Spinal cord (tissue), 10 donors: ENCODE results near the gene ZRANB1. TPM values are rescaled to one million over a fixed set of nuclear protein-coding genes. Genes with fewer than 3 reads are reported as not detected.

ENCODE experiments used
- DNase-seq, 6 donors: peaks; one replicate each; pipeline versions ENCODE4 v3.0.0 to v3.0.0-alpha.2; 2013 to 2015; ENCODE audit warnings: low spot score in 6 of 6, low read depth in 4 of 6
- H3K27ac ChIP-seq: one replicate; pipeline ENCODE4 v1.5.1; 2013; ENCODE audit warnings: low read depth, low read length, control low read depth
- H3K27me3 ChIP-seq: one replicate; pipeline ENCODE4 v1.6.1; 2013; ENCODE audit warnings: low read length; ENCODE audit not compliant: control insufficient read depth, insufficient read depth
- H3K36me3 ChIP-seq: one replicate; pipeline ENCODE4 v1.6.1; 2013; ENCODE audit warnings: low read length; ENCODE audit not compliant: control insufficient read depth, insufficient read depth
- H3K4me1 ChIP-seq: one replicate; pipeline ENCODE4 v1.6.1; 2013; ENCODE audit warnings: low read length; ENCODE audit not compliant: control insufficient read depth, insufficient read depth
- H3K4me3 ChIP-seq: one replicate; pipeline ENCODE4 v1.5.1; 2013; ENCODE audit warnings: low read depth, low read length, control low read depth
- H3K9me3 ChIP-seq: one replicate; pipeline ENCODE4 v1.6.1; 2013; ENCODE audit warnings: low read length; ENCODE audit not compliant: control insufficient read depth, insufficient read depth
- WGBS: methylation state at CpG from one replicate; pipeline ENCODE4 v1.1.5; 2013; ENCODE audit warnings: missing lambda C conversion rate; ENCODE audit not compliant: insufficient coverage; 5-methylcytosine and 5-hydroxymethylcytosine counted together
- polyA plus RNA-seq, 2 donors: library from polyadenylated mRNA; unstranded; fragments of 120-200 nt; gene quantifications; one replicate each; pipeline ENCODE4 v1.2.1, GENCODE V29; 2013; ENCODE audit not compliant: insufficient read length in 2 of 2
- total RNA-seq, 2 donors: library from RNA; depleted of rRNA in 1 of 2; stranded (reverse); fragments of 120-200 nt in 1 of 2; fragments of >200 nt in 1 of 2; gene quantifications; one replicate each; pipeline versions ENCODE4 v1.2.3 to v1.2.4, GENCODE V29; 2013 to 2014
- donor health status: healthy.

Gene ZRANB1
- total and polyA plus RNA-seq, 4 donors, result 25.5 to 47.3 (median 31.7) TPM

DNA sequence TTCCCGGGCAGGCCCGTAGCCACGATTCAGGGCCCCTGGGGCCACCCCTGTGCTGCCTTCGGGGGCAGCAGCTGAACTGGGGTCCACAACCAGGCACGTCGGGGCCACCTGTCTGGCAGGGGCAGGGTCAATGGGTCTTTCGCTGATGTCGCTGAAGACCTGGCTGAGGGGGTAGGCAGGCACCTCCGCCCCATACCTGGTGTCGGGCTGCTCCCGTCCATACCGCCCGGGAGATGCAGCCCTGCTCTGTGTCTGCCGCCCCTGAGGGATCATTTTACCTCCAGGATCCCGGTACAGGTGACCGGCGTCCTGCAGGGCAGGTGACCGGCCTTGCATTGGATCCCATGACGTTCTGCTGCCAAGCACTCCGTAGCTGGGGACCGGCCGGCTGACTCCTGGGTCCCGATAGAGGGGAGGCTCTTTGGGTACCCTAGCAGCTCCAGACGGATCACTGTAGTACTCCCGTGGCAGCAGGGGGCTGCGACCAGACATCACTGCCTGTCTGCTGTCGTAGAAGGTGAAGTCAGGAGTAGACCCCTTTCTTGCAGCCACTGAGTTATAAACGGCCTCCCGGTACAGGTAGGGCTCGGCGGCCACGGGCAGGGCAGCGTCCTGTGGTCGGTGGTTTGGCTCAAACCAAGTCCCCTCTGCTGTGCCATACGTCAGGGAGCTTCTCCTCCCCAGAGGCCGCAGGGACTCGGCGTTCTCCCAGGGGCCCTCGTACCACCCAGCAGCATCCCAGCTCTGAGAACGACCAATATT, 85.2 kb downstream of the ZRANB1 start:
- WGBS, result 92% methylated on average over 35 of the region's 40 CpGs
- peaks cover 33% of the 10 kb centered on the region for H3K36me3 ChIP-seq
- no peak for DNase-seq
- no peak overlapping the region for H3K27ac ChIP-seq
- H3K9me3 ChIP-seq, result no peaks in the 10 kb centered on the region
- no peak overlapping the region for H3K4me3 ChIP-seq
- H3K27me3 ChIP-seq, result no peaks in the 10 kb centered on the region
- H3K4me1 ChIP-seq, result peaks cover 64% of the 10 kb centered on the region

DNA sequence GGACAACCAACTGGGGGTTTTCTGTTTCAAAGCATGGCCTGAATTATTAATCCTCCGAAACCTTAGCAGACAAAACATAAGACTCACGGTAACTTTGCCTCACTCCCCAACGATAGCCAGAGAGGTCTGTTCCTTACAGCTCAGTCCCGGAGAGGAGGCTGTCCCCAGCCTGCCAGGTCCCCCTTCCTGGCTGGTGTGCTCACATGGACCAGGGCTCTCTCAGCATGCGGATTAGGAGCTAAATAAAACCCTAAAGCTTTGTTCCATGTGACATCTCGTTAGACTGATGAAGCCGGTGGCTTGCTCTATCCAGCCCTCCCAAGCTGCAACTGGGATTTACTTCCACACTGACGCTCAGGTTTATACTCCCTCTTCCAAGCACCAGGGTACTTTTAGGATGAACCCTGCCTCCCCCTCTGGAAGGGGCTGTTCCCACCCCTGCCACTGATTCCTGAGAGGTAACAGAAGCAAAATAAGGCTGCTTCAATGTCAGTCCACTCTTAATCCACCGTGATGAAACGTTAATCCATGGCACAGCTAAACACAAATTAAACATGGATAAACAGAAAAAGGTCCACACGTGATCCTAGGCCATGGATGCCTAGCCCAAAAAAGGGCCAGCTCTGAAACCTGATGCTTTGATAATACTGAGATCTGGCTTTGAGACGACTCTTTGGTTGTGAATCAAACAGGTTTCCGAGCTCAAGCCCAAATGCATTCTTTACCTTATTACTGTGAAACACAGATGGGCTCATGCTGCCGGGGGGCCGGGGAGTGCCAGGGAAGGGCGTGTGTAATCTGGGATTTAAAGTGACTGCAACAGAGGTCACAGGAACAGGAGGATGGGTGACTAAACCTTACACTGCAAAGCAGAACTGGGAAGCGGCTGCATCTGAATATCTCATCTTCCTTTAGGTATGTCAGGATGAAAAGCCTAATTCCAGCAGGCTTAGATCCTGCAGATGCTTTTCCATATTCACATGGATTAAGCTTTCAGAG, 86.2 kb downstream of the ZRANB1 start:
- Histone ChIP-seq H3K27me3 (no peaks in the 10 kb centered on the region), H3K27ac (peak overlapping the region; percentile 30), H3K36me3 (peaks cover 36% of the 10 kb centered on the region), H3K4me1 (peaks cover 62% of the 10 kb centered on the region), H3K9me3 (no peaks in the 10 kb centered on the region), H3K4me3 (no peak overlapping the region)
- DNase-seq, result peak in 2 of 6 donors; percentile 58 to 69
- 18% methylated on average over 12 of the region's 17 CpGs for WGBS

DNA sequence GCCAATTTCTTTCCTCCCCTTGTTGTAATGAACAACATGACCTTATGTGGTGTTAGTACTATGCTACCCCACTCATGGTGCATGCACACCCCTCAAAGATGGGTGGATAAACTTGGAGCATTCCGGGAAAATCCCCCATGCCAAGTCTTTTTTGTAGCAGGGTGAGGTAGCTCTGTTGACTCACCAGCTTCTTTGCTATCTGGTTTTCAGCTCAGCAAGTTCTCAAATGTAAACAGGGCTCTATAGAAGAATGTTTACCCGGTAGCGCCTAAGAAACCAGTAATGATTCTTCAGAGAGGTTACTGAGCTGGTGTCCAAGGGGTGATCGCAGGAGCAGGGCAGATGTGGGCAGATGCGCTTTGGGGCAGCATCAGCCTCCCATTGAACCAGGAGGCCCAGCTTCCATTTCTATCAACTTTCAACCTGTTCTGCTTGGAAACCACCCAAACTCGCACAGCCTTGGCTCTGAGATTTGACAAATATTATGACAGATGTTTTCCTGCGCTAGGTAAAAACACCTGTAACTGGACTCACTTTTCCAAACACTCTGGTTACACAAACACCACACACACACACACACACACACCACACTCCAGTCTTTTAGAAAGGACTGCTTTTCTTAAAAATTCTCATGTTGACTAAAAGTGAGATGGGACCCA, 87.8 kb downstream of the ZRANB1 start:
- DNase-seq, result no peak
- peaks cover 52% of the 10 kb centered on the region for H3K4me1 ChIP-seq
- no peaks in the 10 kb centered on the region for H3K9me3 ChIP-seq
- no peak overlapping the region for H3K27ac ChIP-seq
- no peaks in the 10 kb centered on the region for H3K27me3 ChIP-seq
- WGBS, result 90% methylated on average over 6 of the region's 7 CpGs
- no peak overlapping the region for H3K4me3 ChIP-seq
- H3K36me3 ChIP-seq, result peaks cover 40% of the 10 kb centered on the region

DNA sequence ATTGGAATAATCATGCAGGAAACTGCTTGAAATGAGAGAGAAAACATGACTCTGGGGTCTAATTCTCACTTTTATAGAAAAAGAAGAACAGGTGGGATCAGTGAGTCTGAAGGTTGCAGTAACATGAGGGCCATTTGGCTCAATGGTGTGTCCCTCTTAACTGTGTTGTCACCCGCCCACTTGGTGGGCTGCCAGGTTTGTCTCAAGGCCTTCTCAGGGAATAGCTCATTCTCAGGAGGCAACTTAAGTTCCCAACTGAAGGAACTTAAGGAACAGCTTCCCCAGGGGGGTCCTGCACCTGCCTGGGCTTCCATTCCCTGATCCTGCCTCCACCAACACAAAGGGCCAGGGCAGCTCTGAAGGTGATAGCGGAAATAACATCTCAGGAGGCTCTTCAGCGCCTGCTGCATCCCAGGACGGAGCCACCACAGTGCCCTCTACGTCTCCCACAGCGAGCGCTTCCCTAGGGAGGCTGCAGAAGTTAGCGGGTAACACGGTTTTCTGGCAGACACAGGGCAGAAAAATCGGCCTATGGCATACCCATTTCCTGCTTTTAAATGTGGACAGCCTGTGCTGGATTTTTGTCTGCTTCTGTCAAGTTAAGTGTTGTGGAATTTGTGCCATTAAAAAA, 88.8 kb downstream of the ZRANB1 start:
- WGBS, result 94% methylated on average over 10 of the region's 10 CpGs
- peaks cover 40% of the 10 kb centered on the region for H3K36me3 ChIP-seq
- H3K9me3 ChIP-seq, result no peaks in the 10 kb centered on the region
- H3K4me3 ChIP-seq, result no peak overlapping the region
- no peaks in the 10 kb centered on the region for H3K27me3 ChIP-seq
- H3K4me1 ChIP-seq, result peaks cover 49% of the 10 kb centered on the region
- DNase-seq, result peak in 1 of 6 donors; percentile 51
- no peak overlapping the region for H3K27ac ChIP-seq

DNA sequence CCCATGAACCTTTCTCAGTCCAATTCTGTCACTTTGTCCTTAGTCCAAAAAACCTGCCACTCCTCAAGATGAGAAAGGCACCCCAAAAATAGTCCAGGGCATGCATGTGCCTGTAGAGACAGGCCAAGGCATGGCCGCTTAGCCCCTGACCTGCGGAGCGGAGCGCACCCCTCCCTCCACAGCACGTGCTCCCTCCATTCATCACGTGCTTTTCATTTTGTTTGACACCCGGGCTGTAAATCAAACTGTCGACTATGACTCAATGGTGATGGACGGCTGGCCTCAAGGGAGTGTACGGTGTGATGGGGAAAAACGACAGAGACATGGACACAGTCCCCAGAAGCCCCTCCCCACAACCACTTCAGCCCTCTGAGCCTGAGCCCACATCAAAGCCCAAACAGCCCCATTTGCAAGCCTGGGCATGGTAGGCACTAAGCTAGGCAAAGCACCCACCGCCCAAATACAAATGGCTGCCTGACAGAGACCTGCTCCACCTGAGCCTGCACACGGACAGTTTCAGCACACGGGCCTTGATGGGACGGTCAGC, 90.6 kb downstream of the ZRANB1 start:
- Histone ChIP-seq H3K27ac (no peak overlapping the region), H3K4me1 (peaks cover 41% of the 10 kb centered on the region), H3K36me3 (peaks cover 22% of the 10 kb centered on the region), H3K27me3 (no peaks in the 10 kb centered on the region), H3K9me3 (no peaks in the 10 kb centered on the region), H3K4me3 (no peak overlapping the region)
- 100% methylated on average over 2 of the region's 15 CpGs for WGBS
- DNase-seq, result no peak

DNA sequence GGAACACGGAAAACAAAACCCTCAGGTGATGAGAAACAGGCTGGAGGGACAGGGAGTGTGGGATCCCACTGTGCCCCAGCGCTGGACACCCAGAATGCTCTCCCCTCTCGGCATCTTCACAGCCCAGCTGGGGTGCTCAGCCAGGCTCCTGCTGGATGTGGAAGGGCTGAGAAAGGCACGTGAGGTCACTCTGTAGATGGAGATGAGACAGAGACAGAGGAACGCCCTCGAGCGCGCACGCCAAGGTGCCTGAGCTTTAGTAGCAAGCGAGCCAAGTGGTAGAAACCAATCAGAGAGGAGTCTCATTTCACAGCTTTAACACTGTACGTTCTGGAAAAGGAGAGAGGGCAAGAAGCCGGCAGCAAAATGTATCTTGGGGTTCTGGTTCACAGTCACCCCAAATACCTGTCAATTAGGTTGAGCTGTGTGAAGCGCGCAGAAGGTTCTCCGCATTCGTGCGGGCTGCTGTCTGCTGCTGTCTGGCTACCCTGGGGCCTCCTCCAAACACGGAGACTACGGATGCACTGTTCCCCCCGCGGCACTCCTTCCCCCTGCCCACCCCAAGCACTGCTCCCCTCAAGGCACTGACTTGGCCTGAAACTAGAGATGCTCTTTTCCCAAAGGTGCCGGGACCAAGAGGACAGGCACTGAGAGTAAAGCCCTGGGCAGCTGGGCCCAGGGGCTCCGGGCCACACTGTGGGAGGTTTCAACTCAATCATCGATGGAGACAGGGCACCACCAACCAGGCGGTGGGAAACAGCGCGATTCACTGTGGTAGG, 91.4 kb downstream of the ZRANB1 start:
- H3K36me3 ChIP-seq, result peaks cover 26% of the 10 kb centered on the region
- WGBS, result 80% methylated on average over 22 of the region's 27 CpGs
- no peaks in the 10 kb centered on the region for H3K9me3 ChIP-seq
- H3K27ac ChIP-seq, result no peak overlapping the region
- H3K27me3 ChIP-seq, result no peaks in the 10 kb centered on the region
- H3K4me3 ChIP-seq, result no peak overlapping the region
- H3K4me1 ChIP-seq, result peaks cover 37% of the 10 kb centered on the region
- peak in 1 of 6 donors; percentile 63 for DNase-seq

DNA sequence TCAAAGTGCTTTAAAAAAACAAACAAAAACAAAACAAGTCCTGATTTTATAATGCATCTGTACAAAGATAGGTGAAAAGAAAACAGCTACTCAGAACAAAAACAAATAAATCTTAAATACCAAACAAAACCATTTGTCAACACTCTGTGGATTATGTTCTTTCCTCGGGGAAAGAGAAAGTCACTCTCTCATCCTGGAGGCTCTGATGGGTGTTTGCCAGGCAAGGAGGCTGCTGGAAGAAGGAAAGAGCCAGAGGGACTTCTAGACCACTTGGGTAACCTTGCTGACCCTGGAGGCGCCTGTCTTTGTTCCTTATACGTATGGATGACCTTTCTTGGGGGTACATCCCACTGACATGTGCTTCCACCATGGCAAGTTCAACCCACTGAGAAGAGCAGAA, 92.8 kb downstream of the ZRANB1 start:
- no peaks in the 10 kb centered on the region for H3K9me3 ChIP-seq
- H3K27me3 ChIP-seq, result no peaks in the 10 kb centered on the region
- no peak overlapping the region for H3K4me3 ChIP-seq
- WGBS, result no CpG with 5 or more reads among the region's 3 CpGs
- no peak for DNase-seq
- H3K36me3 ChIP-seq, result peaks cover 30% of the 10 kb centered on the region
- peak overlapping the region; percentile 18 for H3K27ac ChIP-seq
- peaks cover 46% of the 10 kb centered on the region for H3K4me1 ChIP-seq

DNA sequence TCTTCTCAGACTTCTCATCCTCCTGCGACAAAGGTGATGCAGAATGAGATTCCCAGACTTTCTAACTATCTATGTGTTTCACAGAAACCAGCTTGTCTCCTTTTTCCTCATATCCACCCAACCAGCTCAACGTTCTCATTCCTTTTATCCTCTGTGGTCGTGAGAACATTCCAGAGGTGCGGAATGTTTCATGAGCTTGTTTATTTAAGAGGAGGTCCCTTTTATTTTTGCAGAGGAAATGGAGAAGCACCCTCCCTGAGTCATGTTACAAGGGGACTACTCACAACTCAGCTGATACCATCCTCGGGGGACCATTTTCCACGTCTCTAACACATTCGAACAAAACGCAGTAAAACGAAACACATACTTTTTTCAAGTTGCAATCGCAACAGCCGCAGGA, 93.2 kb downstream of the ZRANB1 start:
- Histone ChIP-seq H3K4me1 (peaks cover 51% of the 10 kb centered on the region), H3K36me3 (peaks cover 28% of the 10 kb centered on the region), H3K9me3 (no peaks in the 10 kb centered on the region), H3K4me3 (no peak overlapping the region), H3K27ac (peak overlapping the region; percentile 18), H3K27me3 (no peaks in the 10 kb centered on the region)
- 75% methylated on average over 8 of the region's 11 CpGs for WGBS
- DNase-seq, result no peak
